SK-N-SH treated with all-trans-retinoic acid at 6 μM for 48 hours (cell line): ENCODE results near the gene CHST11.

Source experiments
- BACH2 ChIP-seq: fragments of 250-450 bp; sonication (Bioruptor Pico); IDR thresholded peaks from 2 replicates; pipeline ENCODE4 v1.9.0; 2021; ENCODE audit warnings: mild to moderate bottlenecking, borderline replicate concordance
- CREB5 ChIP-seq: fragments of 250-450 bp; sonication (Bioruptor Pico); IDR thresholded peaks from 2 replicates; pipeline ENCODE4 v1.5.1; 2020; ENCODE audit warnings: low read depth, mild to moderate bottlenecking, moderate library complexity
- CSDC2 ChIP-seq: fragments of 250-450 bp; sonication (Bioruptor Pico); IDR thresholded peaks from 2 replicates; pipeline ENCODE4 v1.5.0; 2020; ENCODE audit warnings: mild to moderate bottlenecking, moderate library complexity
- CSRNP3 ChIP-seq: fragments of 250-450 bp; sonication (Bioruptor Pico); IDR thresholded peaks from 2 replicates; pipeline ENCODE4 v1.5.1; 2021; ENCODE audit warnings: mild to moderate bottlenecking, moderate library complexity
- ESRRG ChIP-seq: fragments of 250-450 bp; sonication (Bioruptor Pico); IDR thresholded peaks from 2 replicates; pipeline ENCODE4 v1.6.1; 2021; ENCODE audit warnings: mild to moderate bottlenecking
- GLIS3 ChIP-seq: fragments of 250-450 bp; sonication (Bioruptor Pico); IDR thresholded peaks from 2 replicates; pipeline ENCODE4 v1.5.0; 2020; ENCODE audit warnings: mild to moderate bottlenecking, moderate library complexity
- PATZ1 ChIP-seq: fragments of 250-450 bp; sonication (Bioruptor Pico); IDR thresholded peaks from 2 replicates; pipeline ENCODE4 v1.8.0; 2020; ENCODE audit warnings: mild to moderate bottlenecking, moderate library complexity, borderline replicate concordance
- SNAI2 ChIP-seq: fragments of 250-450 bp; sonication (Bioruptor Pico); IDR thresholded peaks from 2 replicates; pipeline ENCODE4 v1.5.0; 2020; ENCODE audit warnings: mild to moderate bottlenecking, moderate library complexity
- ZC3H10 ChIP-seq: fragments of 250-450 bp; sonication (Bioruptor Pico); IDR thresholded peaks from 2 replicates; pipeline ENCODE4 v1.5.1; 2021; ENCODE audit warnings: mild to moderate bottlenecking, moderate library complexity
- ZFP3 ChIP-seq: fragments of 250-450 bp; sonication (Bioruptor Pico); IDR thresholded peaks from 2 replicates; pipeline ENCODE4 v1.5.0; 2020; ENCODE audit warnings: mild to moderate bottlenecking, moderate library complexity
- ZFP30 ChIP-seq: fragments of 450-650 bp; formaldehyde crosslinking; IDR thresholded peaks from 2 replicates; pipeline ENCODE4 v1.5.0; 2022; ENCODE audit warnings: mild to moderate bottlenecking, moderate library complexity
- ZNF8 ChIP-seq: fragments of 450-650 bp; formaldehyde crosslinking; IDR thresholded peaks from 2 replicates; pipeline ENCODE4 v1.5.0; 2020; ENCODE audit warnings: mild to moderate bottlenecking, moderate library complexity

- TF ChIP-seq ZFP30 (CRISPR knock-in tag) (no peak), BACH2 (CRISPR knock-in tag) (no peak), PATZ1 (CRISPR knock-in tag) (no peak), ZFP3 (CRISPR knock-in tag) (no peak), CREB5 (no peak), ZC3H10 (CRISPR knock-in tag) (no peak), ZNF8 (CRISPR knock-in tag) (no peak), CSDC2 (CRISPR knock-in tag) (no peak), GLIS3 (CRISPR knock-in tag) (no peak), SNAI2 (CRISPR knock-in tag) (no peak), CSRNP3 (CRISPR knock-in tag) (no peak), ESRRG (CRISPR knock-in tag) (no peak)
Observed at GRCh38 chr12:104718304-104718929, 261.7 kb downstream of the CHST11 start.
